H9 (cell line): ENCODE measurements around the gene TUBD1. TPM values are rescaled to one million over a fixed set of nuclear protein-coding genes. Genes with fewer than 3 reads are reported as not detected.

ENCODE experiments used
- DNase-seq: peaks from one replicate; pipeline ENCODE4 v3.0.0-alpha.2; 2017
- H2AFZ ChIP-seq: one replicate; pipeline ENCODE4 v1.6.1; 2013; ENCODE audit warnings: mild to moderate bottlenecking, low read length, control low read depth, moderate library complexity
- H2AK5ac ChIP-seq: 2 replicates; pipeline ENCODE4 v1.6.1; 2013; ENCODE audit warnings: low read length, control low read depth, mixed read lengths; ENCODE audit not compliant: insufficient read length
- H2BK120ac ChIP-seq: one replicate; pipeline ENCODE4 v1.6.1; 2013; ENCODE audit warnings: low read depth, mild to moderate bottlenecking, low read length, control low read depth, inconsistent platforms; ENCODE audit not compliant: poor library complexity, severe bottlenecking
- H2BK12ac ChIP-seq: 2 replicates; pipeline ENCODE4 v1.6.1; 2013; ENCODE audit warnings: low read length, control low read depth, mixed read lengths, low read depth; ENCODE audit not compliant: insufficient read length
- H2BK15ac ChIP-seq: 2 replicates; pipeline ENCODE4 v1.6.1; 2013; ENCODE audit warnings: low read depth, low read length, control low read depth
- H2BK20ac ChIP-seq: one replicate; pipeline ENCODE4 v1.6.1; 2013; ENCODE audit warnings: low read depth, mild to moderate bottlenecking, low read length, control low read depth, inconsistent platforms; ENCODE audit not compliant: poor library complexity, severe bottlenecking
- H2BK5ac ChIP-seq: 2 replicates; pipeline ENCODE4 v1.6.1; 2013; ENCODE audit warnings: low read length, control low read depth, mixed read lengths; ENCODE audit not compliant: insufficient read length
- H3K14ac ChIP-seq: 2 replicates; pipeline ENCODE4 v1.6.1; 2013; ENCODE audit warnings: low read length, control low read depth; ENCODE audit not compliant: insufficient read depth
- H3K18ac ChIP-seq: 2 replicates; pipeline ENCODE4 v1.6.1; 2013; ENCODE audit warnings: low read depth, mild to moderate bottlenecking, mixed read lengths, low read length, control low read depth; ENCODE audit not compliant: insufficient read length
- H3K23ac ChIP-seq: 2 replicates; pipeline ENCODE4 v1.6.1; 2013; ENCODE audit warnings: low read length, control low read depth, mixed read lengths, low read depth; ENCODE audit not compliant: insufficient read length
- H3K23me2 ChIP-seq: 2 replicates; pipeline ENCODE4 v1.6.1; 2013; ENCODE audit warnings: low read depth, mild to moderate bottlenecking, mixed read lengths, low read length, control low read depth; ENCODE audit not compliant: insufficient read length, poor library complexity, severe bottlenecking
- H3K27ac ChIP-seq: 2 replicates; pipeline ENCODE4 v1.5.1; 2013; ENCODE audit warnings: low read length, control low read depth, mixed read lengths, low read depth; ENCODE audit not compliant: insufficient read length
- H3K27me3 ChIP-seq: 2 replicates; pipeline ENCODE4 v1.6.1; 2013; ENCODE audit warnings: low read length, control low read depth, inconsistent platforms; ENCODE audit not compliant: insufficient read depth
- H3K4ac ChIP-seq: 2 replicates; pipeline ENCODE4 v1.6.1; 2013; ENCODE audit warnings: low read depth, mild to moderate bottlenecking, control low read depth, inconsistent platforms, low read length, moderate library complexity
- H3K4me1 ChIP-seq: 2 replicates; pipeline ENCODE4 v1.6.1; 2013; ENCODE audit warnings: low read length, control low read depth, inconsistent platforms; ENCODE audit not compliant: insufficient read depth
- H3K4me2 ChIP-seq: 2 replicates; pipeline ENCODE4 v1.6.1; 2013; ENCODE audit warnings: low read length, control low read depth, mixed read lengths; ENCODE audit not compliant: insufficient read length, insufficient read depth
- H3K56ac ChIP-seq: 2 replicates; pipeline ENCODE4 v1.6.1; 2013; ENCODE audit warnings: low read depth, mild to moderate bottlenecking, mixed read lengths, low read length, control low read depth; ENCODE audit not compliant: insufficient read length
- H3K79me1 ChIP-seq: 2 replicates; pipeline ENCODE4 v1.6.1; 2013; ENCODE audit warnings: low read depth, mild to moderate bottlenecking, moderate library complexity, low read length, control low read depth, inconsistent platforms; ENCODE audit not compliant: insufficient read depth, poor library complexity, severe bottlenecking
- H3K79me2 ChIP-seq: 2 replicates; pipeline ENCODE4 v1.6.1; 2013; ENCODE audit warnings: low read length, control low read depth, inconsistent platforms; ENCODE audit not compliant: insufficient read depth
- H3K9ac ChIP-seq: 2 replicates; pipeline ENCODE4 v1.6.1; 2013; ENCODE audit warnings: low read length, control low read depth, mixed read lengths; ENCODE audit not compliant: insufficient read length; ENCODE audit errors: extremely low read depth
- H3K9me3 ChIP-seq: one replicate; pipeline ENCODE4 v1.6.1; 2013; ENCODE audit warnings: low read depth, low read length, inconsistent platforms; ENCODE audit not compliant: control insufficient read depth
- H3T11ph ChIP-seq: one replicate; pipeline ENCODE4 v1.6.1; 2013; ENCODE audit warnings: mild to moderate bottlenecking, low read length, control low read depth, inconsistent platforms
- H4K20me1 ChIP-seq: one replicate; pipeline ENCODE4 v1.6.1; 2013; ENCODE audit not compliant: control insufficient read depth, insufficient read length, insufficient read depth
- H4K5ac ChIP-seq: 2 replicates; pipeline ENCODE4 v1.6.1; 2013; ENCODE audit warnings: low read depth, mild to moderate bottlenecking, mixed read lengths, low read length, control low read depth; ENCODE audit not compliant: insufficient read length
- H4K8ac ChIP-seq: replicated peaks from 2 replicates; pipeline ENCODE4 v1.6.1; 2013; ENCODE audit warnings: low read length, control low read depth, mixed read lengths, low read depth; ENCODE audit not compliant: insufficient read length
- H4K91ac ChIP-seq: 2 replicates; pipeline ENCODE4 v1.6.1; 2013; ENCODE audit warnings: low read depth, mild to moderate bottlenecking, moderate library complexity, mixed read lengths, low read length, control low read depth; ENCODE audit not compliant: insufficient read length
- H3K27ac Mint-ChIP-seq, 3 experiments: 2 replicates in 2 of 3; 3 replicates in 1 of 3; pipeline ENCODE4 v1.8.0; 2020 to 2021; ENCODE audit warnings: mixed read lengths in 3 of 3, mild to moderate bottlenecking in 1 of 3, moderate library complexity in 1 of 3
- H3K27me3 Mint-ChIP-seq: 2 replicates; pipeline ENCODE4 v1.8.0; 2021; ENCODE audit warnings: low read depth, mild to moderate bottlenecking, moderate library complexity, mixed read lengths
- H3K36me3 Mint-ChIP-seq, 3 experiments: 2 replicates in 2 of 3; 3 replicates in 1 of 3; pipeline ENCODE4 v1.8.0; 2020 to 2021; ENCODE audit warnings: low read depth in 3 of 3, mixed read lengths in 3 of 3; ENCODE audit not compliant: insufficient read depth in 1 of 3
- H3K4me1 Mint-ChIP-seq, 2 experiments: 2 replicates each; pipeline ENCODE4 v1.8.0; 2020; ENCODE audit warnings: mixed read lengths in 2 of 2
- H3K4me3 Mint-ChIP-seq, 2 experiments: 2 replicates in 1 of 2; 3 replicates in 1 of 2; pipeline ENCODE4 v1.8.0; 2020 to 2021; ENCODE audit warnings: mild to moderate bottlenecking in 2 of 2, mixed read lengths in 2 of 2, moderate library complexity in 1 of 2
- H3K9me3 Mint-ChIP-seq, 2 experiments: 2 replicates in 1 of 2; 3 replicates in 1 of 2; pipeline ENCODE4 v1.8.0; 2020; ENCODE audit warnings: mild to moderate bottlenecking in 2 of 2, mixed read lengths in 2 of 2, moderate library complexity in 1 of 2
- WGBS: extraction: QIAGEN DNeasy Blood & Tissue Kit; methylation state at CpG from one replicate; pipeline ENCODE4 v1.1.7; 2013; ENCODE audit warnings: missing lambda C conversion rate, low lambda C conversion rate, mixed read lengths; ENCODE audit not compliant: insufficient read length; ENCODE audit errors: extremely low coverage; 5-methylcytosine and 5-hydroxymethylcytosine counted together
- total RNA-seq: library from RNA; stranded (reverse); gene quantifications from 2 replicates; pipeline ENCODE4 v1.2.1, GENCODE V29; 2021
- TF ChIP-seq, protein P1 (sequence below): fragments of 200-600 bp; sonication (generic); conservative IDR thresholded peaks from 3 replicates; pipeline ENCODE4 v1.8.0; 2021; ENCODE audit warnings: antibody characterized with exemption, mild to moderate bottlenecking

The TUBD1 gene
- total RNA-seq, 1 experiment from 2014 or later, result 26.4 TPM

DNA sequence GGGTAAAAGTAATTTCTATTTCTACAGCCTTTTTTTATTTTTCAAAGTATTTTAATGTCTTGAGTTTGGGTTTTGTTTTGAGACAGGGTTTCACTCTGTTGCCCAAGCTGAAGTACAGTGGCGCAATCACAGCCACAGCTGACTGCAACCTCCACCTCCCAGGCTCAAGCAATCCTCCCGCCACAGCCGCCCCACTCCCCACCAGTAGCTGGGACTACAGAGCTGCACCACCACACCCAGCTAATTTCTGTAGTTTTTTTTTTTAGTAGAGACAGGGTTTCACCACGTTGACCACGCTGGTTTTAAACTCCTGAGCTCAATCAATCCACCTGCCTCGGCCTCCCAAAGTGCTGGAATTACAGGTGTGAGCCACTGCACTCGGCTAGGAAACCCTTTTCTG, 44.0 kb downstream of the TUBD1 start:
- Histone ChIP-seq H2BK12ac (no peak overlapping the region), H3K56ac (no peak overlapping the region), H2AK5ac (no peak overlapping the region), H3K4ac (no peak overlapping the region), H3K79me1 (no peaks in the 10 kb centered on the region), H3T11ph (no peak overlapping the region), H2BK20ac (no peak overlapping the region), H3K18ac (no peak overlapping the region), H2BK5ac (no peak overlapping the region), H3K4me1 (peaks cover 7% of the 10 kb centered on the region), H3K27ac (no peak overlapping the region), H3K14ac (no peak overlapping the region), H3K23me2 (no peaks in the 10 kb centered on the region), H3K27me3 (no peaks in the 10 kb centered on the region), H3K9ac (no peak overlapping the region), H4K20me1 (no peaks in the 10 kb centered on the region), H2AFZ (no peak overlapping the region), H3K23ac (no peak overlapping the region), H2BK120ac (no peak overlapping the region), H4K5ac (no peak overlapping the region), H4K91ac (no peak overlapping the region), H4K8ac (no peak overlapping the region), H3K79me2 (no peaks in the 10 kb centered on the region), H2BK15ac (no peak overlapping the region), H3K4me2 (no peak overlapping the region), H3K9me3 (no peaks in the 10 kb centered on the region)
- Mint-ChIP-seq H3K27me3 (no peaks in the 10 kb centered on the region), H3K4me3 (no peak overlapping the region; a peak in 1 of 5 replicates), H3K36me3 (peaks cover 0 to 2% (median 0%) of the 10 kb centered on the region in 3 experiments; a peak in 2 of 7 replicates), H3K27ac (no peak overlapping the region), H3K4me1 (peaks cover 40 to 53% of the 10 kb centered on the region in 2 experiments), H3K9me3 (no peaks in the 10 kb centered on the region)
- DNase-seq, result no peak
- TF ChIP-seq, protein P1, sequence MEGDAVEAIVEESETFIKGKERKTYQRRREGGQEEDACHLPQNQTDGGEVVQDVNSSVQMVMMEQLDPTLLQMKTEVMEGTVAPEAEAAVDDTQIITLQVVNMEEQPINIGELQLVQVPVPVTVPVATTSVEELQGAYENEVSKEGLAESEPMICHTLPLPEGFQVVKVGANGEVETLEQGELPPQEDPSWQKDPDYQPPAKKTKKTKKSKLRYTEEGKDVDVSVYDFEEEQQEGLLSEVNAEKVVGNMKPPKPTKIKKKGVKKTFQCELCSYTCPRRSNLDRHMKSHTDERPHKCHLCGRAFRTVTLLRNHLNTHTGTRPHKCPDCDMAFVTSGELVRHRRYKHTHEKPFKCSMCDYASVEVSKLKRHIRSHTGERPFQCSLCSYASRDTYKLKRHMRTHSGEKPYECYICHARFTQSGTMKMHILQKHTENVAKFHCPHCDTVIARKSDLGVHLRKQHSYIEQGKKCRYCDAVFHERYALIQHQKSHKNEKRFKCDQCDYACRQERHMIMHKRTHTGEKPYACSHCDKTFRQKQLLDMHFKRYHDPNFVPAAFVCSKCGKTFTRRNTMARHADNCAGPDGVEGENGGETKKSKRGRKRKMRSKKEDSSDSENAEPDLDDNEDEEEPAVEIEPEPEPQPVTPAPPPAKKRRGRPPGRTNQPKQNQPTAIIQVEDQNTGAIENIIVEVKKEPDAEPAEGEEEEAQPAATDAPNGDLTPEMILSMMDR, result no peak
- WGBS, result no CpG with 5 or more reads among the region's 7 CpGs
